HUDEP-2 (cell line): ENCODE data around the gene OSBPL7.
A peak's percentile ranks its signal among the peaks of the same experiment; 100 is the strongest.

ENCODE experiments used
- DNase-seq, 76 experiments: peaks; one replicate each; lab custom pipeline; 2025; ENCODE audit not compliant: unreplicated experiment in 76 of 76; lab: John Stamatoyannopoulos, UW

The OSBPL7 gene

GRCh38 chr17:47831003-47831933 lies 9.7 kb upstream of the OSBPL7 start, which contains the start of the genes LRRC46 and MRPL10:
Gene LRRC46, plus strand, starts transcription at chr17:47831670. Its CDS starts 320 bp downstream, at chr17:47831990.
Gene MRPL10, minus strand, starts transcription at chr17:47831541. Its CDS starts 30 bp downstream, at chr17:47831511.
- DNase-seq, result peak in 73 of 76 experiments; percentile 46 to 92 (median 81)

- no peak for DNase-seq
Observed at GRCh38 chr17:47830396-47831002, 8.9 kb upstream of the OSBPL7 start.

GRCh38 chr17:47829870-47830269 lies 8.3 kb upstream of the OSBPL7 start:
- no peak for DNase-seq

- DNase-seq, result no peak
Observed at GRCh38 chr17:47823519-47823918, 1.9 kb upstream of the OSBPL7 start.

GRCh38 chr17:47822785-47823184 lies 1.2 kb upstream of the OSBPL7 start:
- no peak for DNase-seq

- no peak for DNase-seq
Observed at GRCh38 chr17:47821031-47821423, 567 bp downstream of the OSBPL7 start.

- no peak for DNase-seq
Observed at GRCh38 chr17:47820033-47820789, 1.4 kb downstream of the OSBPL7 start.

GRCh38 chr17:47819475-47819874 lies 2.1 kb downstream of the OSBPL7 start:
- no peak for DNase-seq

- DNase-seq, result no peak
Observed at GRCh38 chr17:47818002-47818695, 3.4 kb downstream of the OSBPL7 start.

GRCh38 chr17:47816947-47817346 lies 4.6 kb downstream of the OSBPL7 start:
- no peak for DNase-seq

- DNase-seq, result no peak
Observed at GRCh38 chr17:47816111-47816735, 5.4 kb downstream of the OSBPL7 start.

GRCh38 chr17:47815106-47815918 lies 6.3 kb downstream of the OSBPL7 start:
- DNase-seq, result no peak

- DNase-seq, result no peak
Observed at GRCh38 chr17:47813512-47814031, 8.0 kb downstream of the OSBPL7 start.

GRCh38 chr17:47813077-47813476 lies 8.5 kb downstream of the OSBPL7 start:
- no peak for DNase-seq

- DNase-seq, result no peak
Observed at GRCh38 chr17:47812146-47812920, 9.3 kb downstream of the OSBPL7 start.

- no peak for DNase-seq
Observed at GRCh38 chr17:47811709-47812108, 9.9 kb downstream of the OSBPL7 start.

- no peak for DNase-seq
Observed at GRCh38 chr17:47810901-47811635, 10.5 kb downstream of the OSBPL7 start.
